ENCODE data around the gene ZBTB20. TPM values are rescaled to one million over a fixed set of nuclear protein-coding genes. Genes with fewer than 3 reads are reported as not detected.
A peak's percentile ranks its signal among the peaks of the same experiment; 100 is the strongest.

Gene ZBTB20
- total RNA-seq, 1 donor from 2014 or later, result 62.0 TPM

- Histone ChIP-seq H3K27me3 (ENCODE audit: low read depth) (no peaks in the 10 kb centered on the region), H3K4me1 (peaks cover 30% of the 10 kb centered on the region), H3K27ac (replicated peaks) (peak overlapping the region; percentile 47), H3K9me3 (replicated peaks) (no peaks in the 10 kb centered on the region), H3K36me3 (no peaks in the 10 kb centered on the region), H3K4me3 (no peak overlapping the region)
- TF ChIP-seq, protein P1, sequence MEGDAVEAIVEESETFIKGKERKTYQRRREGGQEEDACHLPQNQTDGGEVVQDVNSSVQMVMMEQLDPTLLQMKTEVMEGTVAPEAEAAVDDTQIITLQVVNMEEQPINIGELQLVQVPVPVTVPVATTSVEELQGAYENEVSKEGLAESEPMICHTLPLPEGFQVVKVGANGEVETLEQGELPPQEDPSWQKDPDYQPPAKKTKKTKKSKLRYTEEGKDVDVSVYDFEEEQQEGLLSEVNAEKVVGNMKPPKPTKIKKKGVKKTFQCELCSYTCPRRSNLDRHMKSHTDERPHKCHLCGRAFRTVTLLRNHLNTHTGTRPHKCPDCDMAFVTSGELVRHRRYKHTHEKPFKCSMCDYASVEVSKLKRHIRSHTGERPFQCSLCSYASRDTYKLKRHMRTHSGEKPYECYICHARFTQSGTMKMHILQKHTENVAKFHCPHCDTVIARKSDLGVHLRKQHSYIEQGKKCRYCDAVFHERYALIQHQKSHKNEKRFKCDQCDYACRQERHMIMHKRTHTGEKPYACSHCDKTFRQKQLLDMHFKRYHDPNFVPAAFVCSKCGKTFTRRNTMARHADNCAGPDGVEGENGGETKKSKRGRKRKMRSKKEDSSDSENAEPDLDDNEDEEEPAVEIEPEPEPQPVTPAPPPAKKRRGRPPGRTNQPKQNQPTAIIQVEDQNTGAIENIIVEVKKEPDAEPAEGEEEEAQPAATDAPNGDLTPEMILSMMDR (IDR thresholded peaks at IDR 0.05; ENCODE audit: borderline replicate concordance), result no peak
- intact Hi-C loops (cut with micrococcal nuclease), result no loop called here
- no peak for DNase-seq
Observed at GRCh38 chr3:114650808-114651207, 496.3 kb downstream of the ZBTB20 start.

DNA sequence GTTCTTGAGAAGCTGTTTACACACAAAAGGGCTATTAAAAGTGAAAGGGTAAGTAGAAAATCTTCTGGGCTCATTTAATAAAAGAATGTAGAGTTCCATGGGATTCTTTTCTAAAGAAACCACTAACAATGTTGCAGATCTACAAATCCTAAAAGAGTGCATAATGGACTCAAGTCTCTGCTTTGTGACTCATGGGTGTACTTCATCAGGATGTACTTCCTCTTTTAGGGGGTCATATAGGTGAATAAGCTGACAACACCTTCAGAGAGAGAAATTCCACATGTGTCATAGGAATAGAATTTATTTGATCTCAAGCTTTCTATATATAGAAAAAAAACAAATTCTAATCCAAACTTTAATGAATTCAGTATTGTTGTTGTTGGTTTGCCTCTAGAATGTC, 497.8 kb downstream of the ZBTB20 start:
- no peaks in the 10 kb centered on the region for H3K9me3 ChIP-seq (replicated peaks)
- no peaks in the 10 kb centered on the region for H3K36me3 ChIP-seq
- no peak overlapping the region for H3K4me3 ChIP-seq
- H3K4me1 ChIP-seq, result peaks cover 30% of the 10 kb centered on the region
- H3K27me3 ChIP-seq (ENCODE audit: low read depth), result no peaks in the 10 kb centered on the region
- DNase-seq, result no peak
- TF ChIP-seq, protein P1 (IDR thresholded peaks at IDR 0.05; ENCODE audit: borderline replicate concordance), result no peak
- H3K27ac ChIP-seq (replicated peaks), result peak overlapping the region; percentile 47
- intact Hi-C loops (cut with micrococcal nuclease), result no loop called here

DNA sequence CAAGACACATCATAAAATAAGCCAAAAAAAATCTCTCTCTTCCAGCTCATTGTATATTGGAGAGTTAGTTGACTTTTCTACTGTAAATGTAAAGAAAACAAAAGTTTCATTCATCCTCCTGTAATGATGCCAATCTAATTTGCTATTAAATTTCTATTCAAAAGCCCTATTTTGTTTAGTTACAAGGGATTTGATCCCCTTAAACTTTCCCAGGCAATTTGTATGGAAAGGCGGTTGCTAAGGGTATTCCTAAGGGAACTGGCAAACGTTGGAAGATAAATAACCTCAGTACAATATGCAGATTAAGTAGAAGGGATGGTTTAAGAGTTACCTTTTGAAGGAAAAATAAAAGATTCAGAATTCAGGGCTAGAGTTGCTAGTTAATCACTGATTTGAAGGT, 500.6 kb downstream of the ZBTB20 start:
- Histone ChIP-seq H3K9me3 (replicated peaks) (no peaks in the 10 kb centered on the region), H3K27me3 (ENCODE audit: low read depth) (no peaks in the 10 kb centered on the region), H3K36me3 (no peaks in the 10 kb centered on the region), H3K27ac (replicated peaks) (no peak overlapping the region), H3K4me3 (no peak overlapping the region), H3K4me1 (peaks cover 30% of the 10 kb centered on the region)
- DNase-seq, result no peak
- intact Hi-C loops (cut with micrococcal nuclease), result no loop called here
- TF ChIP-seq, protein P1 (IDR thresholded peaks at IDR 0.05; ENCODE audit: borderline replicate concordance), result no peak

GRCh38 chr3:114645392-114645791, 501.7 kb downstream of the ZBTB20 start:
- Histone ChIP-seq H3K27me3 (ENCODE audit: low read depth) (no peaks in the 10 kb centered on the region), H3K4me3 (no peak overlapping the region), H3K9me3 (replicated peaks) (no peaks in the 10 kb centered on the region), H3K36me3 (no peaks in the 10 kb centered on the region), H3K27ac (replicated peaks) (no peak overlapping the region), H3K4me1 (peaks cover 21% of the 10 kb centered on the region)
- intact Hi-C loops (cut with micrococcal nuclease), result no loop called here
- DNase-seq, result no peak
- TF ChIP-seq, protein P1 (IDR thresholded peaks at IDR 0.05; ENCODE audit: borderline replicate concordance), result no peak

DNA sequence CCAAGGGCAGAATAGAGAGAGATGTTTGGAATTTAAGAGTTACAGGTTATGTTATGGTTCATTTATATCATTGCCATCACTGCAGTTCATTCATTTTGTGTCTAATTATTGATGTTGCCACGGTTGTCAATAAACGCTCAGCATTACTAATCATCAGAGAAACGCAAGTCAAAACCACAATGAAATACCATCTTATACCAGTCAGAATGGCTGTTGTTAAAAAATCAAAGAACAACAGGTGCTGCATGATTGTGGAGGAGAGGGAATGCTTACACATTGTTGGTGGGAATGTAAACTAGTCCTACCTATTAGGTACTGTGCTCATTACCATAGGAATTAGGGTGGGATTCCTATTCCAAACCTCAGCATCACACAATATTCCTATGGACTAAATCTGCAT, 502.7 kb downstream of the ZBTB20 start:
- peaks cover 14% of the 10 kb centered on the region for H3K4me1 ChIP-seq
- TF ChIP-seq, protein P1 (IDR thresholded peaks at IDR 0.05; ENCODE audit: borderline replicate concordance), result no peak
- H3K9me3 ChIP-seq (replicated peaks), result no peaks in the 10 kb centered on the region
- DNase-seq, result no peak
- no peaks in the 10 kb centered on the region for H3K27me3 ChIP-seq (ENCODE audit: low read depth)
- H3K27ac ChIP-seq (replicated peaks), result no peak overlapping the region
- intact Hi-C loops (cut with micrococcal nuclease), result no loop called here
- H3K36me3 ChIP-seq, result no peaks in the 10 kb centered on the region
- H3K4me3 ChIP-seq, result no peak overlapping the region
